ENCODE results near the gene AGTRAP. TPM values are rescaled to one million over a fixed set of nuclear protein-coding genes. Genes with fewer than 3 reads are reported as not detected.
A peak's percentile ranks its signal among the peaks of the same experiment; 100 is the strongest.

AGTRAP gene
- total and polyA plus RNA-seq, 9 of the 15 experiments (the other 6 are each of a cell fraction or from before 2014, with no cell fraction given) = 26.8 to 105 (median 57.5) TPM

DNA sequence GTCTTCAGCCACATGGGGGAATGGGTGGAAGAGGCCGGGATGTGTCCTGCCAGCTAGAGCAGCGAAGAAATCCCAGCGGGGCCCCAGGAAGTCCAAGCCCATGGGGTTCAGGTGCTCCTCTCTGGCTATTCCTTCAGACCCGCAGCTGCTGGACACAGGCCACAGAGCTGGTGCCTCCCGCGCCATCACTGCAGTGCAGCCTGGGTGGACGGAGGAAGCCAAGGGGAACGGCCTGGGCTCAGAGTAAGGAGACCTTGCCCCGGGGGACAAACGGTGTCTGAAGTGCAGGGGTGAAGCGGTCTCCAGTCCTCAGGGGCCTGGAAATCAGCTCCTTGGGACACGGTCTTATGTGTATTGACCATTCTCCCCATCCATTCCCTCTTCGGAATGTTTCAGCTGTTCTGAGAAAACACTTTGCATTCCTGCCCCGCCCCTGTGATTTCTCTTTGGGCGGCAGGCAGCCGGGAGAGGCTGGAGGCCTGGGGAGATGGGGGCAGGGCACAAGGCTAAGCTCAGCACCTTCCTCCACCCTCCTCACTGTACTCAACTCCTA, 51.4 kb downstream of the AGTRAP start (continued):
- no peak for TF ChIP-seq SNRNP70 (optimal IDR thresholded peaks at IDR 0.05; ENCODE audit: low read depth, low read length)
- no peak for TF ChIP-seq BCL6 (CRISPR knock-in tag; IDR thresholded peaks at IDR 0.05)
- TF ChIP-seq FOXA3 (CRISPR knock-in tag; conservative IDR thresholded peaks at IDR 0.05 in 1 of 2, IDR thresholded peaks at IDR 0.05 in 1 of 2) = 0 out of 4 replicates have a peak, but pooled peaks of 1 of the 2 experiments have one; percentile 1
- TF ChIP-seq NR2F6 (CRISPR knock-in tag; IDR thresholded peaks at IDR 0.05) = no peak
- TF ChIP-seq, protein P1, sequence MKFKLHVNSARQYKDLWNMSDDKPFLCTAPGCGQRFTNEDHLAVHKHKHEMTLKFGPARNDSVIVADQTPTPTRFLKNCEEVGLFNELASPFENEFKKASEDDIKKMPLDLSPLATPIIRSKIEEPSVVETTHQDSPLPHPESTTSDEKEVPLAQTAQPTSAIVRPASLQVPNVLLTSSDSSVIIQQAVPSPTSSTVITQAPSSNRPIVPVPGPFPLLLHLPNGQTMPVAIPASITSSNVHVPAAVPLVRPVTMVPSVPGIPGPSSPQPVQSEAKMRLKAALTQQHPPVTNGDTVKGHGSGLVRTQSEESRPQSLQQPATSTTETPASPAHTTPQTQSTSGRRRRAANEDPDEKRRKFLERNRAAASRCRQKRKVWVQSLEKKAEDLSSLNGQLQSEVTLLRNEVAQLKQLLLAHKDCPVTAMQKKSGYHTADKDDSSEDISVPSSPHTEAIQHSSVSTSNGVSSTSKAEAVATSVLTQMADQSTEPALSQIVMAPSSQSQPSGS (CRISPR knock-in tag; IDR thresholded peaks at IDR 0.05) = no peak
- TF ChIP-seq SAFB (IDR thresholded peaks at IDR 0.05; ENCODE audit: borderline replicate concordance, low read depth, low read length) = no peak
- no peak for TF ChIP-seq ZNF584 (CRISPR knock-in tag; IDR thresholded peaks at IDR 0.05; ENCODE audit: low read depth)
- peak; percentile 70 for TF ChIP-seq SMAD4 (CRISPR knock-in tag; conservative IDR thresholded peaks at IDR 0.05)
- no peak for TF ChIP-seq TAL1 (IDR thresholded peaks at IDR 0.05)
- TF ChIP-seq NFE2L1 (tag; IDR thresholded peaks at IDR 0.05; ENCODE audit: borderline replicate concordance, low read depth) = no peak
- TF ChIP-seq, protein P2, sequence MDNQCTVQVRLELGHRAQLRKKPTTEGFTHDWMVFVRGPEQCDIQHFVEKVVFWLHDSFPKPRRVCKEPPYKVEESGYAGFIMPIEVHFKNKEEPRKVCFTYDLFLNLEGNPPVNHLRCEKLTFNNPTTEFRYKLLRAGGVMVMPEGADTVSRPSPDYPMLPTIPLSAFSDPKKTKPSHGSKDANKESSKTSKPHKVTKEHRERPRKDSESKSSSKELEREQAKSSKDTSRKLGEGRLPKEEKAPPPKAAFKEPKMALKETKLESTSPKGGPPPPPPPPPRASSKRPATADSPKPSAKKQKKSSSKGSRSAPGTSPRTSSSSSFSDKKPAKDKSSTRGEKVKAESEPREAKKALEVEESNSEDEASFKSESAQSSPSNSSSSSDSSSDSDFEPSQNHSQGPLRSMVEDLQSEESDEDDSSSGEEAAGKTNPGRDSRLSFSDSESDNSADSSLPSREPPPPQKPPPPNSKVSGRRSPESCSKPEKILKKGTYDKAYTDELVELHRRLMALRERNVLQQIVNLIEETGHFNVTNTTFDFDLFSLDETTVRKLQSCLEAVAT (IDR thresholded peaks at IDR 0.05) = no peak
- no peak for TF ChIP-seq PHF21A (IDR thresholded peaks at IDR 0.05; ENCODE audit: borderline replicate concordance, low read depth)
- no peak for TF ChIP-seq EGR1 (conservative IDR thresholded peaks at IDR 0.05)
- TF ChIP-seq, protein P3, sequence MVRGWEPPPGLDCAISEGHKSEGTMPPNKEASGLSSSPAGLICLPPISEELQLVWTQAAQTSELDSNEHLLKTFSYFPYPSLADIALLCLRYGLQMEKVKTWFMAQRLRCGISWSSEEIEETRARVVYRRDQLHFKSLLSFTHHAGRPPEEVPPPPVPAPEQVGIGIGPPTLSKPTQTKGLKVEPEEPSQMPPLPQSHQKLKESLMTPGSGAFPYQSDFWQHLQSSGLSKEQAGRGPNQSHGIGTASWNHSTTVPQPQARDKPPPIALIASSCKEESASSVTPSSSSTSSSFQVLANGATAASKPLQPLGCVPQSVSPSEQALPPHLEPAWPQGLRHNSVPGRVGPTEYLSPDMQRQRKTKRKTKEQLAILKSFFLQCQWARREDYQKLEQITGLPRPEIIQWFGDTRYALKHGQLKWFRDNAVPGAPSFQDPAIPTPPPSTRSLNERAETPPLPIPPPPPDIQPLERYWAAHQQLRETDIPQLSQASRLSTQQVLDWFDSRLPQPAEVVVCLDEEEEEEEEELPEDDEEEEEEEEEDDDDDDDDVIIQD (CRISPR knock-in tag; IDR thresholded peaks at IDR 0.05) = no peak
- TF ChIP-seq, protein P4, sequence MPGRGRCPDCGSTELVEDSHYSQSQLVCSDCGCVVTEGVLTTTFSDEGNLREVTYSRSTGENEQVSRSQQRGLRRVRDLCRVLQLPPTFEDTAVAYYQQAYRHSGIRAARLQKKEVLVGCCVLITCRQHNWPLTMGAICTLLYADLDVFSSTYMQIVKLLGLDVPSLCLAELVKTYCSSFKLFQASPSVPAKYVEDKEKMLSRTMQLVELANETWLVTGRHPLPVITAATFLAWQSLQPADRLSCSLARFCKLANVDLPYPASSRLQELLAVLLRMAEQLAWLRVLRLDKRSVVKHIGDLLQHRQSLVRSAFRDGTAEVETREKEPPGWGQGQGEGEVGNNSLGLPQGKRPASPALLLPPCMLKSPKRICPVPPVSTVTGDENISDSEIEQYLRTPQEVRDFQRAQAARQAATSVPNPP (IDR thresholded peaks at IDR 0.05; ENCODE audit: borderline replicate concordance, insufficient read depth, insufficient read length) = no peak
- TF ChIP-seq, protein P5, sequence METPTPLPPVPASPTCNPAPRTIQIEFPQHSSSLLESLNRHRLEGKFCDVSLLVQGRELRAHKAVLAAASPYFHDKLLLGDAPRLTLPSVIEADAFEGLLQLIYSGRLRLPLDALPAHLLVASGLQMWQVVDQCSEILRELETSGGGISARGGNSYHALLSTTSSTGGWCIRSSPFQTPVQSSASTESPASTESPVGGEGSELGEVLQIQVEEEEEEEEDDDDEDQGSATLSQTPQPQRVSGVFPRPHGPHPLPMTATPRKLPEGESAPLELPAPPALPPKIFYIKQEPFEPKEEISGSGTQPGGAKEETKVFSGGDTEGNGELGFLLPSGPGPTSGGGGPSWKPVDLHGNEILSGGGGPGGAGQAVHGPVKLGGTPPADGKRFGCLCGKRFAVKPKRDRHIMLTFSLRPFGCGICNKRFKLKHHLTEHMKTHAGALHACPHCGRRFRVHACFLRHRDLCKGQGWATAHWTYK (CRISPR knock-in tag; IDR thresholded peaks at IDR 0.05) = no peak
